Measurements from ENCODE around the gene IPP. TPM values are rescaled to one million over a fixed set of nuclear protein-coding genes. Genes with fewer than 3 reads are reported as not detected.

IPP gene
- total and polyA plus RNA-seq, 2 of the 4 experiments (the other 2 are of a cell fraction): 4.6 to 10.6 TPM

GRCh38 chr1:45796381-45796780 is 45.9 kb upstream of the IPP start:
- Histone ChIP-seq H3K4me1 (ENCODE audit: control insufficient read depth, insufficient read depth, low read length) (no peaks in the 10 kb centered on the region), H3K9ac (ENCODE audit: low read depth, low read length) (no peak overlapping the region), H2BK5ac (ENCODE audit: low read depth, low read length, poor library complexity, severe bottlenecking) (no peak overlapping the region), H3K56ac (ENCODE audit: extremely low read depth, insufficient read depth, low read length) (no peak overlapping the region), H4K8ac (ENCODE audit: low read depth in 2 of 2, low read length in 2 of 2) (no peak overlapping the region), H3K4me3 (ENCODE audit: insufficient read depth, low read depth, low read length) (no peak overlapping the region), H3K79me1 (ENCODE audit: low read depth in 1 of 2, low read length in 2 of 2) (no peaks in the 10 kb centered on the region), H2BK120ac (ENCODE audit: low read depth, low read length) (no peak overlapping the region), H3K18ac (ENCODE audit: low read depth, low read length) (no peak overlapping the region), H3K36me3 (ENCODE audit: control insufficient read depth, insufficient read depth, low read length) (no peaks in the 10 kb centered on the region), H3K4me2 (ENCODE audit: low read depth, low read length) (no peak overlapping the region), H4K5ac (ENCODE audit: low read depth, low read length) (no peak overlapping the region), H2BK15ac (ENCODE audit: low read depth, low read length) (no peak overlapping the region), H3K27me3 (ENCODE audit: control insufficient read depth, insufficient read depth, low read length) (no peaks in the 10 kb centered on the region), H3K23ac (ENCODE audit: low read depth, low read length) (no peak overlapping the region), H2AK5ac (ENCODE audit: low read depth, low read length) (no peak overlapping the region), H4K20me1 (ENCODE audit: insufficient read depth, low read length) (no peaks in the 10 kb centered on the region), H2AK9ac (replicated peaks; ENCODE audit: low read depth, low read length, poor library complexity) (no peak overlapping the region), H2BK20ac (ENCODE audit: low read depth, low read length) (no peak overlapping the region), H3K27ac (ENCODE audit: insufficient read depth, low read length) (no peak overlapping the region), H3K4ac (ENCODE audit: low read depth, low read length) (no peak overlapping the region), H3K14ac (replicated peaks; ENCODE audit: low read depth, low read length) (no peak overlapping the region), H4K91ac (ENCODE audit: insufficient read depth, low read depth, low read length) (no peak overlapping the region), H2AFZ (replicated peaks; ENCODE audit: low read length, poor library complexity) (no peak overlapping the region), H3K9me1 (ENCODE audit: insufficient read depth, low read length) (no peaks in the 10 kb centered on the region), H3K9me3 (ENCODE audit: control insufficient read depth, insufficient read depth, low read length) (no peaks in the 10 kb centered on the region)
- WGBS, 2 experiments (ENCODE audit: extremely low coverage in 2 of 2, insufficient read length in 1 of 2): no CpG with 5 or more reads among the region's 2 CpGs
- DNase-seq (no peak), ATAC-seq (ENCODE audit: low read depth) (no peak)
- in situ Hi-C loops (cut with MboI; ENCODE audit: low sequenced_read_pairs): no loop called here
- TF ChIP-seq USF2 (IDR thresholded peaks at IDR 0.05; ENCODE audit: low read depth, low read length): 0 out of 2 replicates have a peak, but pooled peaks have one; percentile 33
- no peak for TF ChIP-seq NFE2L2 (IDR thresholded peaks at IDR 0.05; ENCODE audit: low read depth, low read length)
- TF ChIP-seq SMC3 (IDR thresholded peaks at IDR 0.05; ENCODE audit: low read depth, low read length): no peak
- POLR2A ChIA-PET (ENCODE audit: unreplicated experiment): no interaction called here
- no TSS peak for BruUV-seq (replicated peaks)
- dilution Hi-C loops (cut with HindIII; ENCODE audit: low sequenced_read_pairs, unreplicated experiment): no loop called here
- CTCF ChIA-PET: no interaction called here
- intact Hi-C loops (cut with micrococcal nuclease): no loop called here
